ENCODE results near the gene CHCHD3. TPM values are rescaled to one million over a fixed set of nuclear protein-coding genes. Genes with fewer than 3 reads are reported as not detected.

Gene CHCHD3
- total RNA-seq, 4 donors from 2014 or later: 66.0 to 79.1 (median 70.0) TPM

DNA sequence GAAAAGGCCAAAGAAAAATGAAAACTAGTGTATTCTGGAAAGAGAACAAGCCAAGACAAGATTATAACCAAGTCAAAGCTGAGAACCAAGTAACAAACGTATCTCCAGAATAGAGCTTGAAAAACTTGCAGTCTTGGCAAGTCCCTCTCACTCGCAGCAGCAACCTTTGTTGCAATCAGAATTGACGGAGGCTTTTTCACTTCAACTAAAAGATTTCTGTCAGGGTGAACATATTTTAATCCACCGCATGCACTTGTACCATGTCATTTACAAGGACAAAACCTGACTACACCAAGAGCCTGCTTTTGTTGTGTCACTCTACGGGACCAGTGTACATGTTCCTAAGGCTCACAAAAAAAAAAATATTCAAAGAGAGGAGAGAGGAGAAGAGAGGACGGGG lies 122.0 kb downstream of the CHCHD3 start:
- Histone ChIP-seq H3K27me3 (no peaks in the 10 kb centered on the region), H3K9me3 (no peaks in the 10 kb centered on the region), H3K4me3 (replicated peaks in 1 of 3) (no peak overlapping the region), H3K36me3 (no peaks in the 10 kb centered on the region), H3K4me1 (no peaks in the 10 kb centered on the region), H3K27ac (no peak overlapping the region)
- WGBS, 2 donors: 95 to 97% methylated on average over 6 of the region's 6 CpGs
- intact Hi-C loops (cut with DNase I): no loop called here
- no peak for TF ChIP-seq POLR2A (IDR thresholded peaks at IDR 0.05)
- TF ChIP-seq CTCF (IDR thresholded peaks at IDR 0.05): no peak
- DNase-seq: no peak

- Histone ChIP-seq H3K27ac (no peak overlapping the region), H3K9me3 (no peaks in the 10 kb centered on the region), H3K27me3 (no peaks in the 10 kb centered on the region), H3K36me3 (no peaks in the 10 kb centered on the region), H3K4me3 (replicated peaks in 1 of 3) (no peak overlapping the region), H3K4me1 (no peaks in the 10 kb centered on the region)
- 91 to 95% methylated on average over 2 of the region's 2 CpGs for WGBS, 2 donors
- intact Hi-C loops (cut with DNase I): no loop called here
- DNase-seq: no peak
- TF ChIP-seq POLR2A (IDR thresholded peaks at IDR 0.05): no peak
- no peak for TF ChIP-seq CTCF (IDR thresholded peaks at IDR 0.05)
Measured at GRCh38 chr7:132956556-132956955, 125.3 kb downstream of the CHCHD3 start.

DNA sequence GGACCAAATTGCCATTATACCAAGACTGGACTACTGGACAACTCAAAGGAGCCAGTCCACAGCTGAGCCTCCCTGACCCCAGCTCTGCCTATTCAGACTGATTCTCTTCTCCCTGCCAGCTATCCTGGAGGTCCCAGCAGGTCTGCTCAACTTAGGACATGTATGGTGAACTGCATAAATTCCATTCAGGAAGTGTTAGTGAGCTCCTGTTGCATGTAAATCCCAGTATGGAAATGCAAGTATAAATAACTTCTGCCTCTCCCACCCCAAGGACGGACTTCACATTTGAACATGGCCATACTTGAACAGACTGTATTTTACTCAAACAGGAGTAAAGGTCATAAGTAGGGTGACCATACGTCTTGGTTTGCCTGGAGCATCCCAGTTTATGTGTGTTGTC lies 128.4 kb downstream of the CHCHD3 start:
- TF ChIP-seq CTCF (IDR thresholded peaks at IDR 0.05): no peak
- no peak for TF ChIP-seq POLR2A (IDR thresholded peaks at IDR 0.05)
- WGBS, 2 donors: 91 to 97% methylated on average over 2 of the region's 2 CpGs

GRCh38 chr7:132950725-132951124 lies 131.2 kb downstream of the CHCHD3 start:
- 88 to 94% methylated on average over 1 of the region's 1 CpG for WGBS, 2 donors
- intact Hi-C loops (cut with DNase I): no loop called here
- Histone ChIP-seq H3K27ac (no peak overlapping the region), H3K4me3 (replicated peaks in 1 of 3) (no peak overlapping the region), H3K4me1 (no peaks in the 10 kb centered on the region), H3K27me3 (no peaks in the 10 kb centered on the region), H3K36me3 (no peaks in the 10 kb centered on the region), H3K9me3 (no peaks in the 10 kb centered on the region)
- TF ChIP-seq POLR2A (IDR thresholded peaks at IDR 0.05): no peak
- TF ChIP-seq CTCF (IDR thresholded peaks at IDR 0.05): no peak
- DNase-seq: no peak

More for the DNA sequence above, 128.4 kb downstream of the CHCHD3 start:
- intact Hi-C loops (cut with DNase I): no loop called here
- no peaks in the 10 kb centered on the region for H3K36me3 ChIP-seq
- no peaks in the 10 kb centered on the region for H3K27me3 ChIP-seq
- no peak for DNase-seq
- no peaks in the 10 kb centered on the region for H3K9me3 ChIP-seq
- H3K27ac ChIP-seq: no peak overlapping the region
- no peaks in the 10 kb centered on the region for H3K4me1 ChIP-seq
- no peak overlapping the region for H3K4me3 ChIP-seq (replicated peaks in 1 of 3)

GRCh38 chr7:132947011-132947410 lies 134.9 kb downstream of the CHCHD3 start:
- no peaks in the 10 kb centered on the region for H3K4me1 ChIP-seq
- no peak for DNase-seq
- 97 to 98% methylated on average over 1 of the region's 1 CpG for WGBS, 2 donors
- H3K4me3 ChIP-seq (replicated peaks in 1 of 3): no peak overlapping the region
- no peaks in the 10 kb centered on the region for H3K9me3 ChIP-seq
- H3K27ac ChIP-seq: no peak overlapping the region
- no peaks in the 10 kb centered on the region for H3K36me3 ChIP-seq
- H3K27me3 ChIP-seq: no peaks in the 10 kb centered on the region
- intact Hi-C loops (cut with DNase I): no loop called here
- no peak for TF ChIP-seq CTCF (IDR thresholded peaks at IDR 0.05)
- no peak for TF ChIP-seq POLR2A (IDR thresholded peaks at IDR 0.05)

All from thyroid gland (tissue), 4 donors.